HG03097 (cell line): ENCODE measurements around the gene MRPL14.

Source experiments
- ATAC-seq: cut with Tn5 transposase; IDR thresholded peaks from one replicate; pipeline ENCODE4 v1.9.1; 2021; ENCODE audit not compliant: unreplicated experiment, low FRiP score

The MRPL14 gene

GRCh38 chr6:44126320-44127149 lies 717 bp downstream of the MRPL14 start:
- peak; percentile 40 for ATAC-seq

DNA sequence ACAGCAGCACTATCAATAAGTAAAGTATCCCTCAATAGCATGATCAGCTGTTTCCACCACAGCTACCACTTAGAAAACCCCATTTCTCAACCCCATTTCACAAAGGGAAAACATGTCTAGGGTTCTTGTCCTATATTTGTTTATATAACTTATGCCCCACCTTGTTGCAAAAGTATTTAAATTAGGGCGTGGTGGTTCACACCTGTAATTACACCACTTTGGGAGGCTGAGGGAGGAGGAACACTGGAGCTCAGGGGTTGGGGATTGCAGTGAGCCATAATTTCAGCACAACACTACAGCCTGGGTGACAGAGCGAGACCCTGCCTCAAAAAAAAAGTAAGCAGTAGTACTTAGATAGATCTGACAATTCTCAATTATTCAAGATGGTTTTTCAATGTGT lies 3.7 kb downstream of the MRPL14 start:
- no peak for ATAC-seq

DNA sequence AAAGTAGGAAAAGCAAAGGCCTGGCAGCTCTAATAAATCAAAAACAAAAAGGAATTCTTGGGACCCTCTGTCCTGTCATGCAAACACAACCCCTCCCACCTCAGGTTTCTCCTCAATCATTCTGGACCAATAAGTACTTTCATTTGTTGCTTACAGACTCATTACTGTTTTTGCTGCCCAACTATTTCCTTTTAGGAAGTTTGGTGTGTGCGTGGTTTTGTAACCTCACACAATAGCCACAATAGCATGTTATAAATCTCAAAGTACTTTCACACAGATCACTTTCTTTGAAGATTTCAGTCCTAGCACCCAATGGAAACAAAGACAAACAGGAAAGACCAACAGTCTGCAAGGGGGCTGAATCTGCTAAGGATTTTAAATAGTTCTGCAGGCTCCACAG lies 4.5 kb downstream of the MRPL14 start:
- no peak for ATAC-seq

- no peak for ATAC-seq
These were observed 6.4 kb downstream of the MRPL14 start for GRCh38 chr6:44120692-44121443.

DNA sequence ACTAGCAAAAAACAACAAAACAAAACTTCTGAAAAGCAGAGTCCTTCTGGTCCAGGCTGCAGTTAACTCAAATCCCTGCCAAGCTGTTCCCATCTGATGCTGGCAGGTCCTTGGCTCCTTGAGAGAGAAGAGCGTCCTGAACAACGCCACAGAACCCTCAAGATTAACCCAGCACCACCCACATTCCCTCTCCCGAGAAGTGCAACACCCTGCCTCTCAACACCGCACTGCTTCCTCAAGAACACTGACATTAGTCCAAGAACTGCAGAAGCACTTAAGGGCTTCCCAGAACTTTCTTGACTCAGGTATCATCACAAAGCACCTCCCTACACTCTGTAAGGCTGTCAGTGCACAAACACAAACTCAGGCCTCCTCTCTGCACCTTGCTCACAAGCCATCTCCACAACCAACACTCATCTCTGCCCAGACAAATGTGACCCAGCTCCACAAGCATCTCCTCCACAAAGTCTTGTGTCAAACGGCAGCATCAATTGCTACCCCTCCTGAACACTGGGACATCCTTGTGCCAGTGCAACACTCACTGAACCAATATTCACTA lies 7.5 kb downstream of the MRPL14 start:
- no peak for ATAC-seq

- ATAC-seq, result no peak
These were observed 9.7 kb downstream of the MRPL14 start for GRCh38 chr6:44117397-44118128.

DNA sequence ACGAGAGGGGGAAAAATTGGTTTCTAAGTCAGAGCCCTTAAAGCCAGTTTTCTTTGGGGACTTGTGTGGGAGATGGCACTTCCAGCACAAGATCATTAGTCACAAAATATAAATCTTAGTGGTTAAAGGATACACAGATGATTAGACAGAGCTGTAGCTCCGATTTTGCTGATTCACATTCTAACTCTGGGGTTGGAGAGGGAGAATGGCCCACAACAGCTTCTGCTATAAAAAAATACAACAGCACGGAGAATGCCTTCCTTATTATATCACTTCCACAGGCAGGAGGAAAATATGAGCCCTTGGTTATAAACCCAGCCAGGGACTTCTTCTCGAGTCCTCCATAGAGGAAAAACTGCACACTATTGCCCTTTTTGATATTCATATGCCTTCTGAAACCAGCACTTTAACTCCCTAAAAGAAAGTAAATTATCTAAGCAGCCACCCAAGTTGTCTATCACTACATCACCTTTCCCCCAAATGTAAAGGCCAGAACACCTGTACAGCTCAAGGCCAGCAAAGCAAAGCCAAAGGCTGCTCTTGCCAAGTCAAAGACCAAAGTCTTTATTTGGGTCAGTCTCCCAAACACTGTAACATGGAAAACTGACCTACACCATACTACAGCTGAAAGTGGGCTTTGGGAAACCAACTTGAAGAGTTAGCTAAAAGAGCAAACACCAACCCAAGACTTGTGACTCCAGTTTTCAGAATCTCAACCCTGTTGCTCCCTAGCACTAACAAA lies 10.4 kb downstream of the MRPL14 start:
- ATAC-seq, result no peak

DNA sequence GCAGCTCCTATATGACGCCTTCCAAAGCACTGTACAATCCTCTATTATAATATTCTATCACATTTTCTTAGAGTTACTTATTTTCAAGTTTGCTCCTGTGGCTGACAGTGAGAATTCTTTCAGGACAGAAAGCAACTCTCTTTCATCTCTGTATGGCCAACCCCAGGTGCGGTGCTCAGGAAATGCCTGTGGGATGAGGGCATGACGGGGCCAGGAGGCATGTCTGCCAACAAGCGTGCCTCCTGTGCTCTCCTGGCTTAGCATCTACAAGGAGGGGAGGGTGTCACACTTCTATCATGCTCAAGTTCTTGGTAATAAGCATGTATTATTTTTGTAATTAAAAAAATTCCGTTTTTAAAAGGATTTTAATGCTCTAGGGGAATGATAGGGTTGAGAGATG lies 11.4 kb downstream of the MRPL14 start:
- no peak for ATAC-seq

GRCh38 chr6:44113414-44113813 lies 13.8 kb downstream of the MRPL14 start:
- ATAC-seq, result no peak

- no peak for ATAC-seq
These were observed 15.5 kb downstream of the MRPL14 start for GRCh38 chr6:44111434-44112417.

GRCh38 chr6:44110966-44111365 lies 16.3 kb downstream of the MRPL14 start:
- no peak for ATAC-seq

DNA sequence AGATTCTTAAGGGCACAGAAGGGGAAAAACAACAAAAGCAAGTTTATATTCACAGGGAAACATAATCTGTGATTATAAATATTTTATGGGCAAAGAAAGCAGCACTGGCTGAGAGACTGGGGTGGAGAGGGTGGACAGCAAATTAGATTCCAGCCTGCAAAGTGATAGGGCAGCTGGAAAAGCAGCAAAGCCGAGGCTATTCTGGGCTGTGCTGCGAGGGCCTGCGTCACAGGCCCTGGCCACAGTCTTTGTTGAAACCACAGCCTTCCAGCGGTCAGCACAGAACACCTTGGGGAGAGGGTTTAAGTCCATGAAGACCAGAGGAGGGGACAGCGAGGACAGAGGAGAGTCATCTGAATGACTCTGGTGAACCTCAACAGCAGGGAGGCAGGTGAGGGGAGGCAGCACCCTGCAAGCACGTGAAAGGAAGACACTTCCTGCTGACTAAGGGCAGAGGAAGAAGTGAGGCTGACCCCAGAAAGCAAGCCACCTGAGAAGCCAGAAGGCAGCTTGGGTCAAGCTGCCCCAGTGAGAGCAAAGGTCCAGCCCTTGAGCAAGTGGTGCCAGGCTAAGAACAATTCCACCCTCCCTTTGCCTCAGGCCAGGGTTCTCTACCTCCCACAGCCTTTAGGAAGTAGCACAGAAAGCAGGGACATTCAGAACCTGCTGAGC lies 17.1 kb downstream of the MRPL14 start:
- ATAC-seq, result no peak

- no peak for ATAC-seq
These were observed 18.0 kb downstream of the MRPL14 start for GRCh38 chr6:44109212-44109611.

- no peak for ATAC-seq
These were observed 18.8 kb downstream of the MRPL14 start for GRCh38 chr6:44108471-44108870.

DNA sequence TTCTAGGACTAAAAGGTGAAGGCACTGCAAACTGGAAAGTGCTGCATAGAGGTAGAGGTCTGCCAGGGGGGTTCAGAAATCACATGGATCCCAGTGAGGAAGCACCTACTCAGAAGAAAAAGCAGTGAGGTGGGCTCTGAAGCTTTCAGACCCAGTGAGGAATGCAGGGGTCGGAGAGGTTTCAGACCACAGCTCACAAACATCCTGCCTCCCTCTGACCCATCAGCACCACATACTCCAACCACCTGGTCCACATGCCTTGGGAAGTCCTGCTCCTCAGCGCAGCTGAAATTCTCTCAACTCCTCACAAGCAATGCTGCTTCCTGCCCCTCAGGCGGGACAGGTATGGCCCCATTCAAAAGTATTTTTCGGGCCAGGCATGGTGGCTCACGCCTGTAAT lies 20.2 kb downstream of the MRPL14 start:
- ATAC-seq, result no peak

DNA sequence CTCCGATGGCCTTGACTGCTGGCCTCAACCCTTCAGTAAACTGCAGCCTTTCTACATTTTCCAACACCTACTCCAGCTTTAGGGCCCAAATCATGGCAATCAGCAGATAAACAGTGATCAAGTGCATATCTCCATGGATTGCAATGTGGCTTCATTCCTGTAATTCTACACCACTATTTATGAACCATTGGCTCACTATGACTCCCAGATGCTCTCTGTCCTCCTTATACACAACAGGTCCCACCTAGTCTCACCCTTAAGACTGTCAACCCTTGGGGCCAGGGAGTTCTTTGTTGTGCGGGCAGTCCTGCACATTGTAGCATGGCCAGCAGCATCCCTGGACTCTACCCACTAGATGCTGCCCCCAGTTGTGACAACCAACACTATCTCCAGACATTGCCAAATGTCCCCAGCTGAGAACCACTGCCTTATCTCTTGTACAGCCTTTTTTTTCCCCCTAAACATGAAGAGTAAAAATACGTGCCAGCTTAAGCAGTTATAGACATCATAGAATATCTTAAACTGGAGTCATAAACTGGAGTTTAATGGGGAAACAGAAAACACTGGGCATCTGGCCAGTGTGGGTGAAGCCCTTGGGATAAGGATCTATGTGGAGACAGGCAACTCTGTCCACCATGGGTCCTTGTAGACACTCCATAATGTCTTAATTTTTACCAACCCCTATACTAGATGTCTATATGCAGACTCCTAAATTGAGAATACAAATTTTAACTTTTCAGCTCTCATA lies 21.1 kb downstream of the MRPL14 start:
- no peak for ATAC-seq

DNA sequence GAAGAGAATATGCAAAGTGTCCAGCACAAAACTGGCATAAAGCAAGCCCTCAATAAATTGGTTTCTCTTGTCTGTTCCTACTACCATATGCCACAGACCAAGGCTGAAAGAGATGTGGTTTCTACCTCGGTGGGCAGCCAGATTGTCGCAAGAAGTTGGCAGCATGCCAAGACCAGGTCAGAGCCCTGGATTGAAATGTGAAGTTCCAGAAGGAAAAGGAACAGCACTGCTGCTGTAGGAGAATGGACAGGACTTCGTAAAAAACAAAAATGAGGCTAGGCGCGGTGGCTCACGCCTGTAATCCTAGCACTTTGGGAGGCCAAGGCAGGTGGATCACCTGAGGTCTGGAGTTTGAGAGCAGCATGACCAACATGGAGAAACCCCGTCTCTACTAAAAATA lies 22.1 kb downstream of the MRPL14 start:
- ATAC-seq, result no peak

DNA sequence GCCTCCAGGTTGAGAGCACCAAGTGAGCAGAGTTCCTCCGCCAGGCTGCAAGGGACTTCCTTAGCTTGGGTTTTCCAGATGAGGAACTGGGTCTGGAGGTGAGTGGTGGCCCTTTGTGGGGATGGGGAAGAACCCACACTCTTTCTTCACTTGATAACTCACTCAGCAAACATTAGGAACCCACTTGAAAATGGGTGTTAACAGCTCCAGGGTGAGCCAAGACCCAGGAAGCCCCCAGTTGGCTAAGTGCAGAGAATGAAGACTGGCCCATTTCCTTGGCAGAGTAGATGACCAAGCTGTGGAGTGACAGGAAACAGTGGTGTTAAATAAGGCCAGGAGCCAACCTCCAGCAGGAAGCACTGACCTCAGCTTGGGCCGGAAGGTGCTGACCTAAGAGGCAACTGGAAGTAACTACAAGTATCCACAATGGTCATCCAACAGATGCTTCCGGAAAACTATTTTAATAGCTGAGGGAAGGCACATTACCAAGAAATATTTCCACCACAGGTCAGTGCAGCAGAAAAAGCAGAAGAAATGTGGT lies 22.7 kb downstream of the MRPL14 start:
- ATAC-seq, result no peak
